GM12874 (cell line): ENCODE measurements around the gene TMPRSS4.

ENCODE experiments used
- CTCF ChIP-seq: IDR thresholded peaks from 2 replicates; pipeline ENCODE4 v1.5.1; 2011; ENCODE audit warnings: low read depth, mild to moderate bottlenecking, control low read depth, low read length, moderate library complexity; ENCODE audit not compliant: insufficient read depth

Gene TMPRSS4

GRCh38 chr11:118064956-118065355 lies 11.9 kb upstream of the TMPRSS4 start:
- no peak for TF ChIP-seq CTCF

- TF ChIP-seq CTCF, result no peak
Observed at GRCh38 chr11:118065384-118065783, 11.5 kb upstream of the TMPRSS4 start.

GRCh38 chr11:118067006-118067405 lies 9.9 kb upstream of the TMPRSS4 start:
- no peak for TF ChIP-seq CTCF

GRCh38 chr11:118068206-118068944 lies 8.5 kb upstream of the TMPRSS4 start:
- no peak for TF ChIP-seq CTCF

GRCh38 chr11:118068945-118069612 lies 7.8 kb upstream of the TMPRSS4 start:
- no peak for TF ChIP-seq CTCF

- no peak for TF ChIP-seq CTCF
Observed at GRCh38 chr11:118071416-118072030, 5.4 kb upstream of the TMPRSS4 start.

- TF ChIP-seq CTCF, result no peak
Observed at GRCh38 chr11:118073554-118073953, 3.3 kb upstream of the TMPRSS4 start.
